Stimulated activated CD4-positive, alpha-beta T cell treated with anti-CD3 and anti-CD28 coated beads, Interleukin-12 subunit alpha, Interleukin-12 subunit beta, amount 100 ng/mL, for 24 hours (primary cell): Measurements from ENCODE around the gene GATD1.
A peak's percentile ranks its signal among the peaks of the same experiment; 100 is the strongest.

Source experiments
- DNase-seq, 2 experiments: peaks; one replicate each; pipeline ENCODE4 v3.0.0-alpha.2; 2020; ENCODE audit warnings: low read depth in 2 of 2

GATD1 gene

GRCh38 chr11:812390-812789, 35.1 kb upstream of the GATD1 start:
- no peak for DNase-seq

GRCh38 chr11:811446-812245, 34.4 kb upstream of the GATD1 start:
- no peak for DNase-seq

GRCh38 chr11:810040-810567, 32.8 kb upstream of the GATD1 start:
- DNase-seq, result no peak

GRCh38 chr11:809287-810039, 32.2 kb upstream of the GATD1 start, which contains the start of gene RPLP2:
RPLP2 (plus strand) TSS chr11:809967; CDS start chr11:810235, 268 bp downstream.
- peak; percentile 97 for DNase-seq

GRCh38 chr11:808427-809286, 31.4 kb upstream of the GATD1 start:
- no peak for DNase-seq

GRCh38 chr11:804599-804964, 27.3 kb upstream of the GATD1 start:
- DNase-seq, result no peak

- no peak for DNase-seq
Observed at GRCh38 chr11:803770-804598, 26.7 kb upstream of the GATD1 start.

- no peak for DNase-seq
Observed at GRCh38 chr11:803467-803742, 26.1 kb upstream of the GATD1 start.

GRCh38 chr11:802693-803466, 25.6 kb upstream of the GATD1 start:
- no peak for DNase-seq

GRCh38 chr11:802018-802617, 24.8 kb upstream of the GATD1 start:
- no peak for DNase-seq

GRCh38 chr11:801097-801780, 24.0 kb upstream of the GATD1 start:
- no peak for DNase-seq

GRCh38 chr11:800473-800872, 23.2 kb upstream of the GATD1 start:
- no peak for DNase-seq

- no peak for DNase-seq
Observed at GRCh38 chr11:799641-800316, 22.5 kb upstream of the GATD1 start.

GRCh38 chr11:798093-798713, 20.9 kb upstream of the GATD1 start, which contains the start of gene SLC25A22:
SLC25A22 (minus strand) TSS chr11:798281; CDS start chr11:795006, 3,275 bp downstream.
- peak; percentile 64 to 81 for DNase-seq

- DNase-seq, result peak; percentile 52 to 74
Observed at GRCh38 chr11:797296-798092, 20.2 kb upstream of the GATD1 start.

GRCh38 chr11:796565-797295, 19.4 kb upstream of the GATD1 start:
- DNase-seq, result no peak
